Measurements from ENCODE around the gene GPR85. TPM values are rescaled to one million over a fixed set of nuclear protein-coding genes. Genes with fewer than 3 reads are reported as not detected.
A peak's percentile ranks its signal among the peaks of the same experiment; 100 is the strongest.
"Not testable (repeated sequence)": the region's sequence is repeated elsewhere in the genome, so short reads cannot be mapped to it uniquely, and the experiment has no call there.

The GPR85 gene
- total RNA-seq, 2 donors from 2014 or later: 2.0 to 2.3 TPM

GRCh38 chr7:113120647-113121046, 34.0 kb upstream of the GPR85 start:
- no peak overlapping the region for H3K27ac ChIP-seq
- no peak for DNase-seq (ENCODE audit: low spot score)
- H3K4me3 ChIP-seq: no peak overlapping the region
- peaks cover 0 to 13% of the 10 kb centered on the region in 2 donors for H3K4me1 ChIP-seq
- no peaks in the 10 kb centered on the region for H3K9me3 ChIP-seq
- H3K36me3 ChIP-seq: no peaks in the 10 kb centered on the region
- TF ChIP-seq CTCF (IDR thresholded peaks at IDR 0.05): no peak
- no peaks in the 10 kb centered on the region for H3K27me3 ChIP-seq

GRCh38 chr7:113119429-113119828, 32.8 kb upstream of the GPR85 start:
- H3K36me3 ChIP-seq: no peaks in the 10 kb centered on the region
- H3K9me3 ChIP-seq: no peaks in the 10 kb centered on the region
- TF ChIP-seq CTCF (IDR thresholded peaks at IDR 0.05): no peak
- H3K27me3 ChIP-seq: no peaks in the 10 kb centered on the region
- no peak overlapping the region for H3K27ac ChIP-seq
- no peak for DNase-seq (ENCODE audit: low spot score)
- H3K4me1 ChIP-seq: peaks cover 0 to 13% of the 10 kb centered on the region in 2 donors
- H3K4me3 ChIP-seq: no peak overlapping the region

- TF ChIP-seq CTCF (IDR thresholded peaks at IDR 0.05): no peak
- H3K4me3 ChIP-seq: peak within 1 kb of the TSS; percentile 57 to 64
- no peaks in the 10 kb centered on the region for H3K27me3 ChIP-seq
- peaks cover 0 to 13% of the 10 kb centered on the region in 2 donors for H3K4me1 ChIP-seq
- DNase-seq (ENCODE audit: low spot score): peak; percentile 97
- H3K36me3 ChIP-seq: no peaks in the 10 kb centered on the region
- peak within 1 kb of the TSS; percentile 79 to 85 for H3K27ac ChIP-seq
- no peaks in the 10 kb centered on the region for H3K9me3 ChIP-seq
Observed at GRCh38 chr7:113118074-113118959, 31.7 kb upstream of the GPR85 start, which contains the start of gene SMIM30. TSS of gene SMIM30 (minus strand) at chr7:113118554. CDS start at chr7:113117578, 976 bp downstream.

- Histone ChIP-seq H3K4me3 (peak overlapping the region; percentile 57 to 64), H3K4me1 (peaks cover 0 to 13% of the 10 kb centered on the region in 2 donors), H3K27ac (peak overlapping the region; percentile 79 to 85)
- H3K9me3 ChIP-seq; H3K36me3 ChIP-seq; H3K27me3 ChIP-seq; DNase-seq (ENCODE audit: low spot score): not testable (repeated sequence)
Observed at GRCh38 chr7:113117374-113117774, 30.7 kb upstream of the GPR85 start.

GRCh38 chr7:113113912-113114311, 27.3 kb upstream of the GPR85 start:
- Histone ChIP-seq H3K27ac (no peak overlapping the region), H3K27me3 (no peaks in the 10 kb centered on the region), H3K9me3 (no peaks in the 10 kb centered on the region), H3K4me3 (no peak overlapping the region), H3K4me1 (peaks cover 0 to 13% of the 10 kb centered on the region in 2 donors), H3K36me3 (no peaks in the 10 kb centered on the region)
- peak in 1 of 2 donors; percentile 51 for TF ChIP-seq CTCF (IDR thresholded peaks at IDR 0.05)
- DNase-seq (ENCODE audit: low spot score): no peak

GRCh38 chr7:113109718-113110117, 23.1 kb upstream of the GPR85 start:
- no peak for TF ChIP-seq CTCF (IDR thresholded peaks at IDR 0.05)
- no peaks in the 10 kb centered on the region for H3K9me3 ChIP-seq
- H3K27ac ChIP-seq: no peak overlapping the region
- no peaks in the 10 kb centered on the region for H3K36me3 ChIP-seq
- H3K27me3 ChIP-seq: no peaks in the 10 kb centered on the region
- H3K4me1 ChIP-seq: no peaks in the 10 kb centered on the region
- no peak for DNase-seq (ENCODE audit: low spot score)
- H3K4me3 ChIP-seq: no peak overlapping the region

Data from right atrium auricular region (tissue), 2 donors.